ENCODE results near the gene CMTM8. TPM values are rescaled to one million over a fixed set of nuclear protein-coding genes. Genes with fewer than 3 reads are reported as not detected.

CMTM8 gene
- total and polyA plus RNA-seq, 4 donors = 0.63 to 6.8 (median 2.3) TPM

GRCh38 chr3:32256206-32256605 is 17.7 kb downstream of the CMTM8 start:
- 94 to 95% methylated on average over 3 of the region's 3 CpGs for WGBS, 2 donors
- Histone ChIP-seq H3K27ac (ENCODE audit: low read depth in 1 of 2, low read length in 2 of 2) (no peak overlapping the region), H3K36me3 (ENCODE audit: control insufficient read depth in 1 of 2, insufficient read depth in 2 of 2, low read length in 1 of 2) (no peaks in the 10 kb centered on the region), H3K4me1 (ENCODE audit: control insufficient read depth in 1 of 2, insufficient read depth in 2 of 2, low read length in 2 of 2) (no peaks in the 10 kb centered on the region), H3K9me3 (ENCODE audit: control insufficient read depth, low read length) (no peaks in the 10 kb centered on the region), H3K27me3 (ENCODE audit: control insufficient read depth in 1 of 2, insufficient read depth in 2 of 2, low read length in 1 of 2) (no peaks in the 10 kb centered on the region), H3K4me3 (ENCODE audit: low read length in 2 of 2) (no peak overlapping the region)
- intact Hi-C loops (cut with DNase I) = no loop called here
- DNase-seq (no peak), ATAC-seq (ENCODE audit: low FRiP score) (no peak)

GRCh38 chr3:32257042-32257441 is 18.6 kb downstream of the CMTM8 start:
- no peaks in the 10 kb centered on the region for H3K27me3 ChIP-seq (ENCODE audit: control insufficient read depth in 1 of 2, insufficient read depth in 2 of 2, low read length in 1 of 2)
- intact Hi-C loops (cut with DNase I) = no loop called here
- no peaks in the 10 kb centered on the region for H3K4me1 ChIP-seq (ENCODE audit: control insufficient read depth in 1 of 2, insufficient read depth in 2 of 2, low read length in 2 of 2)
- ATAC-seq (ENCODE audit: low FRiP score) (no peak), DNase-seq (no peak)
- no peaks in the 10 kb centered on the region for H3K36me3 ChIP-seq (ENCODE audit: control insufficient read depth in 1 of 2, insufficient read depth in 2 of 2, low read length in 1 of 2)
- H3K4me3 ChIP-seq (ENCODE audit: low read length in 2 of 2) = no peak overlapping the region
- peaks cover under 1% of the 10 kb centered on the region for H3K9me3 ChIP-seq (ENCODE audit: control insufficient read depth, low read length)
- H3K27ac ChIP-seq (ENCODE audit: low read depth in 1 of 2, low read length in 2 of 2) = no peak overlapping the region
- 92% methylated on average over 3 of the region's 3 CpGs for WGBS, 2 donors

GRCh38 chr3:32257641-32258438 is 19.4 kb downstream of the CMTM8 start:
- DNase-seq (no peak), ATAC-seq (ENCODE audit: low FRiP score) (no peak)
- Histone ChIP-seq H3K27ac (ENCODE audit: low read depth in 1 of 2, low read length in 2 of 2) (no peak overlapping the region), H3K36me3 (ENCODE audit: control insufficient read depth in 1 of 2, insufficient read depth in 2 of 2, low read length in 1 of 2) (no peaks in the 10 kb centered on the region), H3K4me3 (ENCODE audit: low read length in 2 of 2) (no peak overlapping the region), H3K27me3 (ENCODE audit: control insufficient read depth in 1 of 2, insufficient read depth in 2 of 2, low read length in 1 of 2) (no peaks in the 10 kb centered on the region), H3K4me1 (ENCODE audit: control insufficient read depth in 1 of 2, insufficient read depth in 2 of 2, low read length in 2 of 2) (no peaks in the 10 kb centered on the region), H3K9me3 (ENCODE audit: control insufficient read depth, low read length) (peaks cover 2% of the 10 kb centered on the region)
- WGBS, 2 donors = 47 to 52% methylated on average over 6 of the region's 6 CpGs
- intact Hi-C loops (cut with DNase I) = no loop called here

GRCh38 chr3:32258869-32259268 is 20.4 kb downstream of the CMTM8 start:
- H3K9me3 ChIP-seq (ENCODE audit: control insufficient read depth, low read length) = peaks cover 2% of the 10 kb centered on the region
- intact Hi-C loops (cut with DNase I) = no loop called here
- H3K4me1 ChIP-seq (ENCODE audit: control insufficient read depth in 1 of 2, insufficient read depth in 2 of 2, low read length in 2 of 2) = no peaks in the 10 kb centered on the region
- H3K4me3 ChIP-seq (ENCODE audit: low read length in 2 of 2) = no peak overlapping the region
- ATAC-seq (ENCODE audit: low FRiP score) (no peak), DNase-seq (no peak)
- no peaks in the 10 kb centered on the region for H3K27me3 ChIP-seq (ENCODE audit: control insufficient read depth in 1 of 2, insufficient read depth in 2 of 2, low read length in 1 of 2)
- no peak overlapping the region for H3K27ac ChIP-seq (ENCODE audit: low read depth in 1 of 2, low read length in 2 of 2)
- no peaks in the 10 kb centered on the region for H3K36me3 ChIP-seq (ENCODE audit: control insufficient read depth in 1 of 2, insufficient read depth in 2 of 2, low read length in 1 of 2)
- 83 to 88% methylated on average over 17 of the region's 17 CpGs for whole genome bisulfite sequencing, 2 donors

- Histone ChIP-seq H3K27me3 (ENCODE audit: control insufficient read depth in 1 of 2, insufficient read depth in 2 of 2, low read length in 1 of 2) (no peaks in the 10 kb centered on the region), H3K27ac (ENCODE audit: low read depth in 1 of 2, low read length in 2 of 2) (no peak overlapping the region), H3K36me3 (ENCODE audit: control insufficient read depth in 1 of 2, insufficient read depth in 2 of 2, low read length in 1 of 2) (no peaks in the 10 kb centered on the region), H3K9me3 (ENCODE audit: control insufficient read depth, low read length) (peaks cover 2% of the 10 kb centered on the region), H3K4me1 (ENCODE audit: control insufficient read depth in 1 of 2, insufficient read depth in 2 of 2, low read length in 2 of 2) (no peaks in the 10 kb centered on the region), H3K4me3 (ENCODE audit: low read length in 2 of 2) (no peak overlapping the region)
- no peak for ATAC-seq (ENCODE audit: low FRiP score)
- no peak for DNase-seq
- WGBS, 2 donors = 61 to 62% methylated on average over 3 of the region's 3 CpGs
- intact Hi-C loops (cut with DNase I) = no loop called here
Observed at GRCh38 chr3:32261545-32261944, 23.1 kb downstream of the CMTM8 start.

- H3K27me3 ChIP-seq (ENCODE audit: control insufficient read depth in 1 of 2, insufficient read depth in 2 of 2, low read length in 1 of 2) = no peaks in the 10 kb centered on the region
- intact Hi-C loops (cut with DNase I) = no loop called here
- no peak for DNase-seq
- H3K4me1 ChIP-seq (ENCODE audit: control insufficient read depth in 1 of 2, insufficient read depth in 2 of 2, low read length in 2 of 2) = no peaks in the 10 kb centered on the region
- ATAC-seq (ENCODE audit: low FRiP score) = no peak
- no peak overlapping the region for H3K4me3 ChIP-seq (ENCODE audit: low read length in 2 of 2)
- no peak overlapping the region for H3K27ac ChIP-seq (ENCODE audit: low read depth in 1 of 2, low read length in 2 of 2)
- no peaks in the 10 kb centered on the region for H3K36me3 ChIP-seq (ENCODE audit: control insufficient read depth in 1 of 2, insufficient read depth in 2 of 2, low read length in 1 of 2)
- peaks cover 2% of the 10 kb centered on the region for H3K9me3 ChIP-seq (ENCODE audit: control insufficient read depth, low read length)
- 95 to 97% methylated on average over 2 of the region's 2 CpGs for WGBS, 2 donors
Observed at GRCh38 chr3:32262201-32262600, 23.7 kb downstream of the CMTM8 start.

GRCh38 chr3:32274306-32274705 is 35.8 kb downstream of the CMTM8 start:
- H3K9me3 ChIP-seq (ENCODE audit: control insufficient read depth, low read length) = no peaks in the 10 kb centered on the region
- intact Hi-C loops (cut with DNase I) = no loop called here
- DNase-seq = no peak
- H3K4me3 ChIP-seq (ENCODE audit: low read length in 2 of 2) = no peak overlapping the region
- H3K4me1 ChIP-seq (ENCODE audit: control insufficient read depth in 1 of 2, insufficient read depth in 2 of 2, low read length in 2 of 2) = no peaks in the 10 kb centered on the region
- 95 to 97% methylated on average over 1 of the region's 1 CpG for whole genome bisulfite sequencing, 2 donors
- no peak overlapping the region for H3K27ac ChIP-seq (ENCODE audit: low read depth in 1 of 2, low read length in 2 of 2)
- ATAC-seq (ENCODE audit: low FRiP score) = no peak
- H3K27me3 ChIP-seq (ENCODE audit: control insufficient read depth in 1 of 2, insufficient read depth in 2 of 2, low read length in 1 of 2) = no peaks in the 10 kb centered on the region
- no peaks in the 10 kb centered on the region for H3K36me3 ChIP-seq (ENCODE audit: control insufficient read depth in 1 of 2, insufficient read depth in 2 of 2, low read length in 1 of 2)

- Histone ChIP-seq H3K4me3 (ENCODE audit: low read length in 2 of 2) (no peak overlapping the region), H3K4me1 (ENCODE audit: control insufficient read depth in 1 of 2, insufficient read depth in 2 of 2, low read length in 2 of 2) (no peaks in the 10 kb centered on the region), H3K36me3 (ENCODE audit: control insufficient read depth in 1 of 2, insufficient read depth in 2 of 2, low read length in 1 of 2) (no peaks in the 10 kb centered on the region), H3K27me3 (ENCODE audit: control insufficient read depth in 1 of 2, insufficient read depth in 2 of 2, low read length in 1 of 2) (no peaks in the 10 kb centered on the region), H3K27ac (ENCODE audit: low read depth in 1 of 2, low read length in 2 of 2) (no peak overlapping the region), H3K9me3 (ENCODE audit: control insufficient read depth, low read length) (no peaks in the 10 kb centered on the region)
- ATAC-seq (ENCODE audit: low FRiP score) (no peak), DNase-seq (no peak)
- intact Hi-C loops (cut with DNase I) = no loop called here
- WGBS, 2 donors = 95% methylated on average over 4 of the region's 4 CpGs
Observed at GRCh38 chr3:32275506-32275905, 37.0 kb downstream of the CMTM8 start.

GRCh38 chr3:32276279-32276841 is 37.9 kb downstream of the CMTM8 start:
- H3K27ac ChIP-seq (ENCODE audit: low read depth in 1 of 2, low read length in 2 of 2) = no peak overlapping the region
- WGBS, 2 donors = 79 to 80% methylated on average over 4 of the region's 4 CpGs
- intact Hi-C loops (cut with DNase I) = no loop called here
- H3K9me3 ChIP-seq (ENCODE audit: control insufficient read depth, low read length) = no peaks in the 10 kb centered on the region
- no peaks in the 10 kb centered on the region for H3K36me3 ChIP-seq (ENCODE audit: control insufficient read depth in 1 of 2, insufficient read depth in 2 of 2, low read length in 1 of 2)
- no peak overlapping the region for H3K4me3 ChIP-seq (ENCODE audit: low read length in 2 of 2)
- DNase-seq (no peak), ATAC-seq (ENCODE audit: low FRiP score) (no peak)
- H3K27me3 ChIP-seq (ENCODE audit: control insufficient read depth in 1 of 2, insufficient read depth in 2 of 2, low read length in 1 of 2) = no peaks in the 10 kb centered on the region
- H3K4me1 ChIP-seq (ENCODE audit: control insufficient read depth in 1 of 2, insufficient read depth in 2 of 2, low read length in 2 of 2) = no peaks in the 10 kb centered on the region

Data from aorta (tissue), 5 donors.